GM19035 (cell line): ENCODE results near the gene RPA3.
A peak's percentile ranks its signal among the peaks of the same experiment; 100 is the strongest.

Experiments used
- ATAC-seq: cut with Tn5 transposase; IDR thresholded peaks from one replicate; pipeline ENCODE4 v1.9.1; 2021; ENCODE audit not compliant: unreplicated experiment

Gene RPA3

DNA sequence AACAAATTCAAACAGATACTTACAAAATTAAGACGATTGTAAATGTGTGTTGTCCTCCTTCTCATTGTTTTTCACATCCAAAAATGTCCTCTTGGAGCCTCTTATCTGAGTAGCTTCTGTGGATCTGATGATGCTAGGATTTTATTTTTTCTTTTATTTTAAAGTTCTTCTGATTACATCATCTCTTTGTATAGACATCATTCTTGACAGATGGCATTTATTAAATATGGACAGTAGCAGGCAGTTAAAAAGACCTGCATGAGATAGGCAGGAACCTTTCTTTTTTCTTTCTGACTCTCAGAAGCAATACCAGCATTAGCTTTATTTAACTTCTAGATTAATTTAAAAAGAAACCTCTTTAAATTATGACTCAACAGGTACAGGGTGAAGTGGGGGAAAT is at the start of gene RPA3:
Gene RPA3, minus strand, starts transcription at position 116 of the 400 bp plus-strand sequence. CDS start 78,189 bp downstream, outside the sequence.
- ATAC-seq, result no peak

DNA sequence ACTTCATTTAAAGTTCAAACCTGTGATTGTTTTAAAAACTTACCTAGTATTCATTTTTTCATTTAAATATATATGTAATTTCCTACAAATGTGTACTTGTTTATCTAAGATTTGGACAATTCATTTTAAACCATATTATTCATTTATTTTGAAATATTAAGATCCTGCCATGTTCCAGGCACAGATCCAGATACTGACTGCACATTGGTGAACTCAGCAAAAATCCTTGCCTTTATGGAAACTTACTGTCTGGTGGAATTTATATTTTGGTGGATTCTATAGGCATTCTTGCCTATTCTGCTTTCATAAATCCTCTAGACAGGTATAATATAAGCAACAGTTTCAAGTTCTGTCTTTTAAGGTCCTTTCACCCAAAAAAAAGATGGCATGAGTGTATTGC is 48.3 kb upstream of the RPA3 start:
- no peak for ATAC-seq

- peak; percentile 60 for ATAC-seq
These were observed 47.0 kb upstream of the RPA3 start for GRCh38 chr7:7765422-7765821.

DNA sequence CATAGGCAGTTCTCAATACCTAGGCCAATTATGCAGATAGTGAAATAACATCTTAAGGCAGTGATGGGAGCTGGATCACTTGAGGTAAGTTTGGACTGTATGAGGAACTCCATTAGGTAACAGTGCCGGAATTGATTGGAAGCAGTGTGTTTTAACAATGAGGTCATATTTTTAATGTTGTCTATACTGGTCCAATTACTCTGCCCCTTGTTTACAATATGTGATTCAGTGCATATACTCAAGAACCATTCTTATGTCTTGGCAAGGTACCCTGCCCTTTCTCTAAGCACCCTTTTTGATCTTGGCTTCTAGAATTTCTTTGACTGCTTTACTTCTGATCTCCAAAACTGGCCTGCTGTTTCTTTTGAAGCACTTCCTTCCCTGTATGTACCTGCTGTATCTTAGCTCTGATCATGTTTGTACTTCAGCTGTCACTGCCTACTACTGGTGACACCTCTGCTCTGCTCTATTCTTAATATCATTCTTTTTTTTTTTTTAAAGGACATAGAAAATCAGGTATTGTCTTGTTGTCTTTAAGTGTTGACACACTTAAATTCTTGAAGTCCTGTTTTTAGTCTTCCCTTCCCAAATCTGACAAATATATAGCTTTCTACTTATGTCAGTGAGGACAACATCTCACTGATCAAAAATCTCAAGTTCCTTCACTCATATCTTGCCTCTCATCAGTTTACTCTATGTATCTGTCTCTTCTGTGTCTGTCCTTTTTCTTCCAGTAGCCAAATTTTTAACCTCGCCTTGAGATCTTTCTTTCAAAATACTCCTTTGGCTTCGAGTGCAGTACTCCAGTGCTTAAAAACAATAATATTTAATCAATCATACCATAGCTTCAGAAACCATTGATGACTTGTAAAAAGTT is 46.4 kb upstream of the RPA3 start:
- ATAC-seq, result no peak

GRCh38 chr7:7761974-7762779 is 43.8 kb upstream of the RPA3 start:
- peak; percentile 71 for ATAC-seq

DNA sequence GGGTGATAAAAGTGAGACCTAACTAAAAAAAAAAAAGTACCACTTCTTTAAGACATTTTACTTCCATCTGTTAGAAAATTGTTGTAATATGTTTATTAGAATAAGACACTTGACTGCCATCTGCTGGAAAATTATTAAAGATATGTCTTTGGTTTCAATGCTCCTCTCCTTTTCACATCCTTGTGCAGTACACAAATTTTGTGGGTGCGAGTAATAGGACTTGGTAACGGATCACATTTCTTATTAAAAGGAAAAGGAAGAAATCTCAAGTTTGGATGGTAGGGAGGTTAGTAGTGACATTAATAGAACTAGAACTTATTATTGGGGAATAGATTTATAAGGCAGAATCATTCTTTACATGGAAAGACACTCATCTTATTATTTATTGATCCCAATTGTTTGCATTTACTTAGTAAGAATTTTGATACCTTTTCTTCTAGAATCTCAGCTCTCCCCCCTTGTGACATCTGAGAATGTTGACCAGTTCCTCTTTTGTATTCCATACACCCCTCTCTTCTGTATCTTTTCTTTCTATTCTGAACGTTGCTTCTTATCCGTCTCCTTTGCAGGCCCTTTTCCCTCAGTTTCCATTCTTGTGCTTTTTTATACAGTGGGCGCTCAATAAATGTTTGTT is 43.0 kb upstream of the RPA3 start:
- ATAC-seq, result peak; percentile 21

DNA sequence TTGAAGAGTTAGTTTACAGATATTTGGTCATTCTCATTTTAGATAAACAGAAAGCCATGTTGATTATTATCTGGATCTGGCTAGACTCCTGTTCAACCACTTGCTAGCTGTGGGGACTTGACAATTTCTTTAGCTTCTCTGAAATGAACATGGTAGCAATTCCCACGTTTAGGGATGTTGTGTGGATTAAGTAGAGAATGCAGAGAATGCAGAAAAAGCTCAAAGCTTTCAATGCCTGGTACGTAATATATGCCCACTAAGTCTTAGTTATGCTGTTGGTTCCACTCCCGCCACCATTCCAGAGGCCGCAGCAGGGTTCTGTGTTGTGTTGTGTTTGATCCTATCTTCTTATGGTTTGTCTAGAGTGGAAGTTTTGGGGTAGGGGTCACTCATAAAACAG is 39.2 kb upstream of the RPA3 start:
- ATAC-seq, result no peak

GRCh38 chr7:7756577-7756976 is 38.2 kb upstream of the RPA3 start:
- no peak for ATAC-seq

DNA sequence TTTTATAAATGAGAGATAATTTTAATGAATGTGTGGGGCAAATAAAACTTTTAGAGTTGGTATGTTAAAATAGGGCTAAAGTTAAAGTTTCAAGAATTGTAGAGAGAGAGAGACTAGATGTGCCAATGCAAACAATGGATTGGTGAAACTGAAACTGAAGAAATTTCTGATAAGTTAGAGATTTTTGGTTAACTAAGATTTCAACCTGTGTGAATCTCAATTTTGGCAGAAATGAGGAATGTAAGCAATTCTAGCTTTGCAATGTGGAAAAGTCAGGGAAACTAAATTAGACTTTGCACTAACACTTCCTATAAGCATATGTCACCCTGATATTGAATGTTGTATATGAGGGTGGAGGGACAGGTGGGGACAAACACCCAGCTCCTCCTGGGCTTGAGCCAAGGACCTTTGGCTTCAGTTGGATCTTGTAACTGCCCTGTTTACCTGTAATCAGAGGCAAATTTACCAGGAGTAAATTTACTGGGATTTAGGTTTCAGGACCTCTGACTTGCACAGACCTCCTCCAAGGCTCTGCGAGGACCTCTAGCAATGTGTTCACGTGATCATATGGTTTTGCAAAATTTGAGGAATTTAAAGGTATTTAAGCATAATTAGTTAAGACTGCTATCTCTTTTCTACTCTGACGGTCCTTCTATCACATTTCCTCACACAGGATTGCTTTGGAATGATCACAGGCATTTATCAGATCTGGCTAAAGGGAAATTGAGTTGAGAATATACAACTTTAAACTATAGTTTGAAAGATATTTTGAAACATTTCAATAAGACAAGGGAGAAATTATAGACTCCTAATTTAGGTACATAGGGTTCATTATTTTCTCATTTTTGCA is 33.1 kb upstream of the RPA3 start:
- ATAC-seq, result no peak

DNA sequence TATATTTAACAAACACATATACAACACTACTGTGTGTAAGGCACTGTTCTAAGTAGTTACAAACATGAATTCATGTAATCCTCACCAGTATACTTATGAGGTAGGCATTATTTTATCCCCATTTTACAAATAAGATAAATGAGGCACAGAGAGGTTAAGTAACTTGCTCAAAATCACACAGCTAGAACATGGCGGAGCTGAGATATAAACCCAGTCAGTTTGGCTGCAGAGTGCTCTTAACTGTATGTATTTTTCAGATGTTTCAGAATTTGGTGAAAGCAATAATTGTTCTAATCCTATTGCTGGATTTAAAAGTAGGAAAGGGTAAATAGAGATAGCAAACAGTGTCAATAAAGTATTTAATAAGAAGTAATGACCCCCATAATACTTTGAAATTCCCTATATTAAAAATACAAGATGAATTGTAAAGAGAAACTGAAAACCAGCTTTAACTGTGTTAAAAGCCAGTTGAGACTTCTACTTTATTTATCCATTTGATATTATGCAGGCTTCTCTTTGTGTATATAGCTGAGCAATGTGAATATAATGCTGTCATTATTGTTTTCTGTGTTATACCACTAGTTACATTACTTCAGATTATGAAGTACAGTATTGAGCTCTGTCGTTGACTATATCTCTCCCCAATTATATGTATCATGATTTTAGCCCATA is 32.3 kb upstream of the RPA3 start:
- no peak for ATAC-seq

DNA sequence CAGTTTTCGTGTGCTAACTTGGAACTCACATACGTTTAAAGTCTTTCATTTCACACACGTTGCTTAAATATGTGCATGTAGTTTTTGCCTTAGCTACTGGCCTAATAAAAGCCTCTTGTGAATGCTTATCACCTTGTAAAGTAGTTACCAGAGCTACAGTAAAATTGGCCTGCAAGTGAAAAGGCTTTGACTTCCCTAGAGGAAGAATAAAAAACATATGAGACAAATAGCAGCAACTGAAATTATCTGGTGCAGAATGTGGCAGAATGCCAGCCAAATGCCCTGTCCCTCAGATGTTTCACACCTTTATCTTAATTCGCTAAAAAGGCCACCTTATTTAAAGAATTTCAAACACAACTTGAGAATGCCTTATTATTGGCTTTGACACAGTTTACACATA is 28.1 kb upstream of the RPA3 start:
- ATAC-seq, result no peak

GRCh38 chr7:7745966-7746365 is 27.6 kb upstream of the RPA3 start:
- no peak for ATAC-seq

- ATAC-seq, result no peak
These were observed 26.9 kb upstream of the RPA3 start for GRCh38 chr7:7745258-7745657.

GRCh38 chr7:7742223-7742622 is 23.8 kb upstream of the RPA3 start:
- no peak for ATAC-seq

GRCh38 chr7:7740037-7740355 is 21.6 kb upstream of the RPA3 start:
- ATAC-seq, result no peak

DNA sequence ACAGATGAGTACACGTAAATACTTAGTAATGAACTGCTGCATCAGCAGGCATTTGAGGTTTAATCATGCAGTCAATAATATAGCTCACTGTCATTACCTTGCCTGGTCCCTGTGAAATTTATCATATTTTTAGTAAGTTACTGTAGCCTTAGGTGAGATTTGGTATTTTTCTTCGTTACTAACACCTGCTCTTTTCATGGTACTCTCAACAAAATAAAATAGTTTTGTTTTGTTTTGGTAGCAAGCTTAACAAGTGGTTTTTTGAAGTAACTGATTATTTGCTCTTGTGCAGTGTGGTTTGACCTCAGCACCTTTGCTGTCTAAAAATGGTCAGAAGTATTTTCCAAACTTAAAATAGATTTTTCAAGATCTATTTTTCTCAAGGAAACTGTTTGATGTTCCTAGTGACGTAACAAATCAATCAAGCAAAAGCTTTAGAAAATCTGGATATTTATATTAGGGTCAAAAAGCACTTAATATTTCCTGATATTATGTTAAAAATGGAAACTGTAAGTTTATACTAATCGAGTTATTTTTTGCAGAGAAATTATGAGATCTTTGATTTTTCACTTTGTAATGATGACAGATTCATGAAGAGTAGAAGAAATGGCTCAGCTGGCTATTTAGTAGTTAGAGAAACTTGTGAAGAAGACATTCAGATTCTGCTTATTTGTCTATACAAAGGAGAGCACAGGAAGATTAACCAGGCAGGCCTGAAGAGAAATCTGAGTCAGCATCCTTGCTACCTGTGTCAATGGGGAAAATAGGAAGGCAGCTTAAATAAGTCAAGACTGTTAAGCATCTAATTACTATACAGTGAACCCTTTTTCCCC is 21.0 kb upstream of the RPA3 start:
- ATAC-seq, result no peak

- ATAC-seq, result no peak
These were observed 20.2 kb upstream of the RPA3 start for GRCh38 chr7:7738622-7739021.

- ATAC-seq, result no peak
These were observed 19.8 kb upstream of the RPA3 start for GRCh38 chr7:7738177-7738576.

GRCh38 chr7:7737674-7738073 is 19.3 kb upstream of the RPA3 start:
- no peak for ATAC-seq
